GM18498 (cell line): ENCODE measurements around the gene SPTB.
A peak's percentile ranks its signal among the peaks of the same experiment; 100 is the strongest.

Source experiments
- ATAC-seq: cut with Tn5 transposase; IDR thresholded peaks from one replicate; pipeline ENCODE4 v1.9.1; 2021; ENCODE audit warnings: mild to moderate bottlenecking, moderate library complexity; ENCODE audit not compliant: unreplicated experiment

SPTB gene

GRCh38 chr14:64855721-64856528 is 23.8 kb downstream of the SPTB start:
- ATAC-seq, result no peak

GRCh38 chr14:64850369-64851137 is 29.2 kb downstream of the SPTB start:
- ATAC-seq, result no peak

GRCh38 chr14:64849940-64850339 is 29.8 kb downstream of the SPTB start:
- no peak for ATAC-seq

- no peak for ATAC-seq
These were observed 31.5 kb downstream of the SPTB start for GRCh38 chr14:64848239-64848638.

- no peak for ATAC-seq
These were observed 33.4 kb downstream of the SPTB start for GRCh38 chr14:64846319-64846718.

- no peak for ATAC-seq
These were observed 33.8 kb downstream of the SPTB start for GRCh38 chr14:64845878-64846277.

GRCh38 chr14:64844969-64845536 is 34.7 kb downstream of the SPTB start:
- no peak for ATAC-seq

GRCh38 chr14:64844272-64844671 is 35.4 kb downstream of the SPTB start:
- peak; percentile 83 for ATAC-seq

GRCh38 chr14:64843548-64843947 is 36.2 kb downstream of the SPTB start:
- no peak for ATAC-seq

GRCh38 chr14:64841772-64842750 is 37.6 kb downstream of the SPTB start:
- no peak for ATAC-seq

GRCh38 chr14:64841121-64841651 is 38.5 kb downstream of the SPTB start:
- no peak for ATAC-seq

- ATAC-seq, result no peak
These were observed 41.1 kb downstream of the SPTB start for GRCh38 chr14:64838656-64839055.

GRCh38 chr14:64835431-64835830 is 44.3 kb downstream of the SPTB start:
- ATAC-seq, result no peak

GRCh38 chr14:64834965-64835364 is 44.7 kb downstream of the SPTB start:
- no peak for ATAC-seq

GRCh38 chr14:64831419-64831818 is 48.3 kb downstream of the SPTB start:
- ATAC-seq, result no peak

- no peak for ATAC-seq
These were observed 48.7 kb downstream of the SPTB start for GRCh38 chr14:64830961-64831360.

GRCh38 chr14:64828071-64828470 is 51.6 kb downstream of the SPTB start:
- ATAC-seq, result no peak

- ATAC-seq, result no peak
These were observed 52.9 kb downstream of the SPTB start for GRCh38 chr14:64826845-64827244.

GRCh38 chr14:64826333-64826732 is 53.4 kb downstream of the SPTB start:
- no peak for ATAC-seq

- no peak for ATAC-seq
These were observed 54.2 kb downstream of the SPTB start for GRCh38 chr14:64825509-64825908.
